ENCODE data around the gene SARDH. TPM values are rescaled to one million over a fixed set of nuclear protein-coding genes. Genes with fewer than 3 reads are reported as not detected.

The SARDH gene
- total RNA-seq, 3 donors from 2014 or later = 3.6 to 5.5 (median 5.0) TPM

GRCh38 chr9:133779516-133780403 lies 41.6 kb upstream of the SARDH start:
- no peaks in the 10 kb centered on the region for H3K9me3 Mint-ChIP-seq
- no peak for DNase-seq
- no peaks in the 10 kb centered on the region for H3K27me3 Mint-ChIP-seq (ENCODE audit: low read depth)
- H3K36me3 Mint-ChIP-seq (ENCODE audit: insufficient read depth) = peaks cover 1% of the 10 kb centered on the region
- H3K4me3 Mint-ChIP-seq = no peak overlapping the region
- H3K4me1 Mint-ChIP-seq (ENCODE audit: low read depth) = no peaks in the 10 kb centered on the region
- ATAC-seq = no peak

GRCh38 chr9:133779081-133779480 lies 40.9 kb upstream of the SARDH start:
- DNase-seq = no peak
- no peaks in the 10 kb centered on the region for H3K27me3 Mint-ChIP-seq (ENCODE audit: low read depth)
- no peak for ATAC-seq
- no peaks in the 10 kb centered on the region for H3K4me1 Mint-ChIP-seq (ENCODE audit: low read depth)
- H3K9me3 Mint-ChIP-seq = no peaks in the 10 kb centered on the region
- H3K4me3 Mint-ChIP-seq = no peak overlapping the region
- H3K36me3 Mint-ChIP-seq (ENCODE audit: insufficient read depth) = peaks cover 5% of the 10 kb centered on the region

GRCh38 chr9:133778336-133779013 lies 40.3 kb upstream of the SARDH start:
- Mint-ChIP-seq H3K4me3 (no peak overlapping the region), H3K9me3 (no peaks in the 10 kb centered on the region), H3K36me3 (ENCODE audit: insufficient read depth) (peaks cover 6% of the 10 kb centered on the region), H3K27me3 (ENCODE audit: low read depth) (no peaks in the 10 kb centered on the region), H3K4me1 (ENCODE audit: low read depth) (no peaks in the 10 kb centered on the region)
- ATAC-seq = no peak
- DNase-seq = no peak

GRCh38 chr9:133777871-133778270 lies 39.7 kb upstream of the SARDH start:
- H3K27me3 Mint-ChIP-seq (ENCODE audit: low read depth) = no peaks in the 10 kb centered on the region
- no peaks in the 10 kb centered on the region for H3K9me3 Mint-ChIP-seq
- H3K4me1 Mint-ChIP-seq (ENCODE audit: low read depth) = no peaks in the 10 kb centered on the region
- peaks cover 7% of the 10 kb centered on the region for H3K36me3 Mint-ChIP-seq (ENCODE audit: insufficient read depth)
- DNase-seq (no peak), ATAC-seq (no peak)
- no peak overlapping the region for H3K4me3 Mint-ChIP-seq

GRCh38 chr9:133777068-133777791 lies 39.1 kb upstream of the SARDH start:
- H3K9me3 Mint-ChIP-seq = no peaks in the 10 kb centered on the region
- H3K36me3 Mint-ChIP-seq (ENCODE audit: insufficient read depth) = peaks cover 7% of the 10 kb centered on the region
- ATAC-seq = no peak
- no peak overlapping the region for H3K4me3 Mint-ChIP-seq
- no peaks in the 10 kb centered on the region for H3K4me1 Mint-ChIP-seq (ENCODE audit: low read depth)
- H3K27me3 Mint-ChIP-seq (ENCODE audit: low read depth) = no peaks in the 10 kb centered on the region
- DNase-seq = no peak

GRCh38 chr9:133775951-133776905 lies 38.1 kb upstream of the SARDH start:
- H3K27me3 Mint-ChIP-seq (ENCODE audit: low read depth) = no peaks in the 10 kb centered on the region
- no peak overlapping the region for H3K4me3 Mint-ChIP-seq
- peak in 1 of 2 donors; percentile 27 for ATAC-seq
- H3K9me3 Mint-ChIP-seq = no peaks in the 10 kb centered on the region
- no peak for DNase-seq
- peaks cover 7% of the 10 kb centered on the region for H3K36me3 Mint-ChIP-seq (ENCODE audit: insufficient read depth)
- H3K4me1 Mint-ChIP-seq (ENCODE audit: low read depth) = no peaks in the 10 kb centered on the region

GRCh38 chr9:133775291-133775690 lies 37.1 kb upstream of the SARDH start:
- Mint-ChIP-seq H3K4me3 (no peak overlapping the region), H3K27me3 (ENCODE audit: low read depth) (no peaks in the 10 kb centered on the region), H3K9me3 (no peaks in the 10 kb centered on the region), H3K4me1 (ENCODE audit: low read depth) (no peaks in the 10 kb centered on the region), H3K36me3 (ENCODE audit: insufficient read depth) (peaks cover 8% of the 10 kb centered on the region)
- DNase-seq = no peak
- ATAC-seq = no peak

- Mint-ChIP-seq H3K36me3 (ENCODE audit: insufficient read depth) (peaks cover 8% of the 10 kb centered on the region), H3K9me3 (no peaks in the 10 kb centered on the region), H3K4me3 (no peak overlapping the region), H3K4me1 (ENCODE audit: low read depth) (no peaks in the 10 kb centered on the region), H3K27me3 (ENCODE audit: low read depth) (no peaks in the 10 kb centered on the region)
- no peak for DNase-seq
- ATAC-seq = no peak
Observed at GRCh38 chr9:133774799-133775198, 36.6 kb upstream of the SARDH start.

- Mint-ChIP-seq H3K9me3 (no peaks in the 10 kb centered on the region), H3K36me3 (ENCODE audit: insufficient read depth) (peaks cover 8% of the 10 kb centered on the region), H3K4me3 (no peak overlapping the region), H3K27me3 (ENCODE audit: low read depth) (no peaks in the 10 kb centered on the region), H3K4me1 (ENCODE audit: low read depth) (no peaks in the 10 kb centered on the region)
- ATAC-seq (no peak), DNase-seq (no peak)
Observed at GRCh38 chr9:133773889-133774655, 35.9 kb upstream of the SARDH start.

GRCh38 chr9:133772581-133772980 lies 34.4 kb upstream of the SARDH start:
- Mint-ChIP-seq H3K9me3 (peaks cover 2% of the 10 kb centered on the region), H3K36me3 (ENCODE audit: insufficient read depth) (peaks cover 8% of the 10 kb centered on the region), H3K4me3 (no peak overlapping the region), H3K27me3 (ENCODE audit: low read depth) (no peaks in the 10 kb centered on the region), H3K4me1 (ENCODE audit: low read depth) (no peaks in the 10 kb centered on the region)
- no peak for DNase-seq
- ATAC-seq = no peak

- H3K4me3 Mint-ChIP-seq = no peak overlapping the region
- peaks cover 8% of the 10 kb centered on the region for H3K36me3 Mint-ChIP-seq (ENCODE audit: insufficient read depth)
- H3K4me1 Mint-ChIP-seq (ENCODE audit: low read depth) = no peaks in the 10 kb centered on the region
- ATAC-seq = no peak
- H3K27me3 Mint-ChIP-seq (ENCODE audit: low read depth) = no peaks in the 10 kb centered on the region
- no peak for DNase-seq
- peaks cover 8% of the 10 kb centered on the region for H3K9me3 Mint-ChIP-seq
Observed at GRCh38 chr9:133771486-133772482, 33.6 kb upstream of the SARDH start.

GRCh38 chr9:133770076-133770777 lies 32.1 kb upstream of the SARDH start:
- DNase-seq (no peak), ATAC-seq (no peak)
- Mint-ChIP-seq H3K9me3 (peaks cover 15% of the 10 kb centered on the region), H3K4me3 (no peak overlapping the region), H3K36me3 (ENCODE audit: insufficient read depth) (peaks cover 10% of the 10 kb centered on the region), H3K27me3 (ENCODE audit: low read depth) (no peaks in the 10 kb centered on the region), H3K4me1 (ENCODE audit: low read depth) (no peaks in the 10 kb centered on the region)
